ENCODE results near the gene HINT2. TPM values are rescaled to one million over a fixed set of nuclear protein-coding genes. Genes with fewer than 3 reads are reported as not detected.
A peak's percentile ranks its signal among the peaks of the same experiment; 100 is the strongest.

Gene HINT2
- total RNA-seq (2014; rRNA removed; shearing (Covaris generic)) = 91.2 and 98.7 TPM in 2 replicates

GRCh38 chr9:35814841-35815543 lies at the start of gene HINT2:
TSS of gene HINT2 (minus strand) at chr9:35815042. CDS start at chr9:35814979, 63 bp downstream.
- DNase-seq (ENCODE audit: low spot score) = peak; percentile 98

GRCh38 chr9:35863583-35863982 lies 48.7 kb upstream of the HINT2 start:
- DNase-seq (ENCODE audit: low spot score) = no peak

- no peak for DNase-seq (ENCODE audit: low spot score)
These were observed 47.5 kb upstream of the HINT2 start for GRCh38 chr9:35862328-35862727.

GRCh38 chr9:35861161-35861897 lies 46.5 kb upstream of the HINT2 start:
- DNase-seq (ENCODE audit: low spot score) = no peak

- no peak for DNase-seq (ENCODE audit: low spot score)
These were observed 45.1 kb upstream of the HINT2 start for GRCh38 chr9:35859990-35860339.

- peak; percentile 41 for DNase-seq (ENCODE audit: low spot score)
These were observed 44.6 kb upstream of the HINT2 start for GRCh38 chr9:35859310-35859989.

GRCh38 chr9:35858458-35858857 lies 43.6 kb upstream of the HINT2 start:
- no peak for DNase-seq (ENCODE audit: low spot score)

- DNase-seq (ENCODE audit: low spot score) = no peak
These were observed 42.0 kb upstream of the HINT2 start for GRCh38 chr9:35856882-35857281.

- DNase-seq (ENCODE audit: low spot score) = no peak
These were observed 41.4 kb upstream of the HINT2 start for GRCh38 chr9:35856206-35856605.

GRCh38 chr9:35854091-35854762 lies 39.4 kb upstream of the HINT2 start:
- DNase-seq (ENCODE audit: low spot score) = no peak

GRCh38 chr9:35852876-35853865 lies 38.3 kb upstream of the HINT2 start:
- no peak for DNase-seq (ENCODE audit: low spot score)

- no peak for DNase-seq (ENCODE audit: low spot score)
These were observed 37.5 kb upstream of the HINT2 start for GRCh38 chr9:35852267-35852815.

- no peak for DNase-seq (ENCODE audit: low spot score)
These were observed 33.1 kb upstream of the HINT2 start for GRCh38 chr9:35847792-35848572.

GRCh38 chr9:35845824-35846771 lies 31.3 kb upstream of the HINT2 start:
- peak; percentile 15 for DNase-seq (ENCODE audit: low spot score)

GRCh38 chr9:35844628-35845270 lies 29.9 kb upstream of the HINT2 start:
- peak; percentile 83 for DNase-seq (ENCODE audit: low spot score)

GRCh38 chr9:35842795-35843194 lies 28.0 kb upstream of the HINT2 start:
- DNase-seq (ENCODE audit: low spot score) = peak; percentile 8

- no peak for DNase-seq (ENCODE audit: low spot score)
These were observed 27.3 kb upstream of the HINT2 start for GRCh38 chr9:35842020-35842745.

GRCh38 chr9:35841645-35841900 lies 26.7 kb upstream of the HINT2 start:
- no peak for DNase-seq (ENCODE audit: low spot score)
